ENCODE data around the gene ARHGAP26. TPM values are rescaled to one million over a fixed set of nuclear protein-coding genes. Genes with fewer than 3 reads are reported as not detected.

ARHGAP26 gene
- total RNA-seq, 1 experiment from 2014 or later, result 65.5 TPM

- no peak for TF ChIP-seq POLR2AphosphoS5 (IDR thresholded peaks at IDR 0.05; ENCODE audit: low read depth, low read length)
- TF ChIP-seq TCF7L2 (IDR thresholded peaks at IDR 0.05; ENCODE audit: low read depth, low read length), result no peak
- no peak for TF ChIP-seq CTCF (IDR thresholded peaks at IDR 0.05)
- no peak for TF ChIP-seq SIN3A (IDR thresholded peaks at IDR 0.05; ENCODE audit: borderline replicate concordance, insufficient read depth, low read depth, low read length)
- TF ChIP-seq, protein P1, sequence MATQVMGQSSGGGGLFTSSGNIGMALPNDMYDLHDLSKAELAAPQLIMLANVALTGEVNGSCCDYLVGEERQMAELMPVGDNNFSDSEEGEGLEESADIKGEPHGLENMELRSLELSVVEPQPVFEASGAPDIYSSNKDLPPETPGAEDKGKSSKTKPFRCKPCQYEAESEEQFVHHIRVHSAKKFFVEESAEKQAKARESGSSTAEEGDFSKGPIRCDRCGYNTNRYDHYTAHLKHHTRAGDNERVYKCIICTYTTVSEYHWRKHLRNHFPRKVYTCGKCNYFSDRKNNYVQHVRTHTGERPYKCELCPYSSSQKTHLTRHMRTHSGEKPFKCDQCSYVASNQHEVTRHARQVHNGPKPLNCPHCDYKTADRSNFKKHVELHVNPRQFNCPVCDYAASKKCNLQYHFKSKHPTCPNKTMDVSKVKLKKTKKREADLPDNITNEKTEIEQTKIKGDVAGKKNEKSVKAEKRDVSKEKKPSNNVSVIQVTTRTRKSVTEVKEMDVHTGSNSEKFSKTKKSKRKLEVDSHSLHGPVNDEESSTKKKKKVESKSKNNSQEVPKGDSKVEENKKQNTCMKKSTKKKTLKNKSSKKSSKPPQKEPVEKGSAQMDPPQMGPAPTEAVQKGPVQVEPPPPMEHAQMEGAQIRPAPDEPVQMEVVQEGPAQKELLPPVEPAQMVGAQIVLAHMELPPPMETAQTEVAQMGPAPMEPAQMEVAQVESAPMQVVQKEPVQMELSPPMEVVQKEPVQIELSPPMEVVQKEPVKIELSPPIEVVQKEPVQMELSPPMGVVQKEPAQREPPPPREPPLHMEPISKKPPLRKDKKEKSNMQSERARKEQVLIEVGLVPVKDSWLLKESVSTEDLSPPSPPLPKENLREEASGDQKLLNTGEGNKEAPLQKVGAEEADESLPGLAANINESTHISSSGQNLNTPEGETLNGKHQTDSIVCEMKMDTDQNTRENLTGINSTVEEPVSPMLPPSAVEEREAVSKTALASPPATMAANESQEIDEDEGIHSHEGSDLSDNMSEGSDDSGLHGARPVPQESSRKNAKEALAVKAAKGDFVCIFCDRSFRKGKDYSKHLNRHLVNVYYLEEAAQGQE (IDR thresholded peaks at IDR 0.05; ENCODE audit: insufficient read depth in 1 of 2, low read depth in 2 of 2, low read length in 1 of 2), result no peak
- Histone ChIP-seq H3K4me3 (ENCODE audit: low read depth in 2 of 2, low read length in 2 of 2) (no peak overlapping the region), H3K9me3 (ENCODE audit: control insufficient read depth, insufficient read depth, low read depth, low read length) (no peaks in the 10 kb centered on the region), H3K36me3 (ENCODE audit: control insufficient read depth, insufficient read depth, low read length) (no peaks in the 10 kb centered on the region), H3K27ac (ENCODE audit: low read length) (no peak overlapping the region), H3K4me1 (ENCODE audit: control insufficient read depth, insufficient read depth, low read length) (peaks cover 7% of the 10 kb centered on the region), H3K27me3 (ENCODE audit: control insufficient read depth, insufficient read depth, low read length) (no peaks in the 10 kb centered on the region)
- no TSS peak for BruUV-seq (replicated peaks)
- in situ Hi-C loops (cut with HindIII; ENCODE audit: low pct_unique_long_range_greater_than_20kb, low sequenced_read_pairs) (no loop called here), intact Hi-C loops (cut with micrococcal nuclease; ENCODE audit: unreplicated experiment) (no loop called here)
- ChIA-PET POLR2A (no interaction called here), CTCF (no interaction called here)
- DNase-seq (ENCODE audit: low read depth, low spot score), result no peak
- ATAC-seq, result no peak
Observed at GRCh38 chr5:142981475-142981874, 211.3 kb downstream of the ARHGAP26 start.

DNA sequence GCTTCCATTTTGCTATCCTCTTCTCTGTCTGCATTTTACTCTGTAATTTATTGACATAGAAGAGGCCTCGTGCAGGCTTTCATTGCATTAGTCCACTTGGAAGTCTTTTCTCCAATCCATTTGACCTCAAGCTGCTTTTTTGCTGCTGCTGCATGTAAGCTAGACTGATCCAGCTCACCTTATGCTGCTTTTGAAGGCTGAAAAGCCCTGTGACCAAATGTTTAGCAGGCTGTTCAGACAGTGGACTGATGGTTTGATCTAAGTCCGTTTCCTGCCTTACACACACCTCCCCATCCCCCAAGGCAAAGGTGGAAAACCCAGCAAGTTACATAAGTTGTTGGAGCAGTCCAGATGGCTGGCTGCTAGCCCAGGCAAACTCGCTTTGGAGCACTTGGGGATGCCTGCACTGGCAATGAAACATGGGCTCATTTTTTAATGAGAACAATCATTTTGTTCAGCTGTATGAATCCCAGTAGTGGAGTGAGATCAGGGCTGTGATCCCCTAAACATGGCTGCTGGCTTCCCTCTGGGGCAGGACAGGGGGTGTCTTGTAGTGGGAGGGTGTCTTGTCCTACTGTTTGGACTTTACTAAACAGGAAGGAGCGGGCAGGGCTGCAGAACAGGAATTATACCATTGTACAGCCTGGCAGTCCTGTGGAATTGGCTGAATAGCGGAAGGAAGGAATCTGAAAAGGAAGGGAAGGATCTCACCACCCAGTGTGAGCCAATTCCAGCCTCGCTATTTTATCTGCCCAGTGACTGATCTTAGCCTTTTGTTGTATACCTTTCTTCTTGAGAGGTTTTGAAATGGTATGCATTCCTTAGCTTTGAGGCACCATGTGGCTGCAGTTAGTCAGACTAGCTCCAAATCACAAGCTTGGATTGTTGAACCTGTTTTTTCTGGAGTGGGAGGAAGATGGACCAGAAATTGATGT is 212.0 kb downstream of the ARHGAP26 start:
- ChIA-PET CTCF (no interaction called here), POLR2A (interaction anchor here (0.7 kb wide), 1 partner anchor 45 kb away, joined by 3 read pairs; no protein-coding TSS in a partner anchor)
- intact Hi-C loops (cut with micrococcal nuclease; ENCODE audit: unreplicated experiment) (no loop called here), in situ Hi-C loops (cut with HindIII; ENCODE audit: low pct_unique_long_range_greater_than_20kb, low sequenced_read_pairs) (no loop called here)
- Histone ChIP-seq H3K4me3 (ENCODE audit: low read depth in 2 of 2, low read length in 2 of 2) (no peak overlapping the region), H3K4me1 (ENCODE audit: control insufficient read depth, insufficient read depth, low read length) (peaks cover 7% of the 10 kb centered on the region), H3K27ac (ENCODE audit: low read length) (no peak overlapping the region), H3K36me3 (ENCODE audit: control insufficient read depth, insufficient read depth, low read length) (no peaks in the 10 kb centered on the region), H3K9me3 (ENCODE audit: control insufficient read depth, insufficient read depth, low read depth, low read length) (no peaks in the 10 kb centered on the region), H3K27me3 (ENCODE audit: control insufficient read depth, insufficient read depth, low read length) (no peaks in the 10 kb centered on the region)
- TF ChIP-seq SIN3A (IDR thresholded peaks at IDR 0.05; ENCODE audit: borderline replicate concordance, insufficient read depth, low read depth, low read length) (no peak), POLR2AphosphoS5 (IDR thresholded peaks at IDR 0.05; ENCODE audit: low read depth, low read length) (no peak), TCF7L2 (IDR thresholded peaks at IDR 0.05; ENCODE audit: low read depth, low read length) (no peak), CTCF (IDR thresholded peaks at IDR 0.05) (no peak)
- TF ChIP-seq, protein P1 (IDR thresholded peaks at IDR 0.05; ENCODE audit: insufficient read depth in 1 of 2, low read depth in 2 of 2, low read length in 1 of 2), result no peak
- BruUV-seq (replicated peaks), result no TSS peak
- peak; percentile 58 for ATAC-seq
- no peak for DNase-seq (ENCODE audit: low read depth, low spot score)
